ENCODE data around the gene KRT27.
A peak's percentile ranks its signal among the peaks of the same experiment; 100 is the strongest.

Gene KRT27

DNA sequence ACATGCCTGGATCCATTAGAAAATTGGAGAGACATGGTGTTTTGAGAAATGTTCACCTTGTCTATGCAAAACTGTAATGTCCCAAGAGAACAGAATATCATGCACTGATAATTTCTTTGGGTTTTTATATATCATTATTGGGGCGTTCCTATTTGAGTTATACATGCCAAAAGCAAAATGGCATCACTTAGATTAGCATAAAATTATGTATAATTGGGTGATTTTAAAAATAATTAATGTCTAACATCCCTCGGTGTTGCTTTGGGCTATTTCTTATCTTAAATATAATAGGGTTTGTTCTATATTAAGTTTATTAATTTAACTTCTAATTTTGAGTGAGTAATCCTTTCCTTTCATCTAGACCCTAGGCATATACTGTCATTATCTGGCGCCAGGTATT is 17.5 kb upstream of the KRT27 start, which contains the start of gene KRT28:
TSS of gene KRT28 (minus strand) at position 101 of the 400 bp plus-strand sequence. CDS start at position 35, 66 bp downstream.
- no peak for TF ChIP-seq CTCF (IDR thresholded peaks at IDR 0.05; ENCODE audit: control extremely low read depth, extremely low read depth, low read depth, missing control alignments)
- POLR2A ChIA-PET, result no interaction called here
- CTCF ChIA-PET, result no interaction called here
- DNase-seq (ENCODE audit: extremely low spot score), result no peak

GRCh38 chr17:40796846-40797245 is 14.5 kb upstream of the KRT27 start:
- ChIA-PET CTCF (interaction anchor here (1.0 to 1.8 kb wide), 2 partner anchors 9 to 866 kb away, joined by 3 to 9 read pairs; no protein-coding TSS in a partner anchor), POLR2A (no interaction called here)
- no peak for TF ChIP-seq CTCF (IDR thresholded peaks at IDR 0.05; ENCODE audit: control extremely low read depth, extremely low read depth, low read depth, missing control alignments)
- DNase-seq (ENCODE audit: extremely low spot score), result no peak

GRCh38 chr17:40795019-40795667 is 12.8 kb upstream of the KRT27 start:
- no peak for DNase-seq (ENCODE audit: extremely low spot score)
- TF ChIP-seq CTCF (IDR thresholded peaks at IDR 0.05; ENCODE audit: control extremely low read depth, extremely low read depth, low read depth, missing control alignments), result no peak
- ChIA-PET POLR2A (interaction anchor here (0.6 kb wide), 1 partner anchor 86 kb away, joined by 3 read pairs; no protein-coding TSS in a partner anchor), CTCF (interaction anchor here (0.7 to 1.8 kb wide), 2 partner anchors 9 to 11 kb away, joined by 3 to 9 read pairs; no protein-coding TSS in a partner anchor)

DNA sequence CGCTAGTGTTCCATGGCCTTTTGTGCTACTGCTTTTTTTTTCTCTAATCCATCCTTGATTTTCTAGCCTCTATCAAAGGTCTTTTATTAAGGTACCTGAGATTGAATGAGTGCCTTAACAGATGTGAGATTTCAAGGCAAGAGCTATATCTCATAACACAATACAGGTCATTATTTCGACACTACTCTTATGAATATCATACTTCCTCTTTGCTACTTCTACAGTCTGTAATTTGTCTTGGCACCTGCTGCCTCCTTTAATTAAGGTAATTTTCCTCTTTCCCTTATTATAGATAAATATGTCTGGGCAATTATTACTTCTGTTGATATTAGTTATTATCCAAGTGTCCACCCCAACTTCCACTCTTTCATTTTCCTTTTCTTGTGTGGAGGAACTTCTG is 12.1 kb upstream of the KRT27 start:
- TF ChIP-seq CTCF (IDR thresholded peaks at IDR 0.05; ENCODE audit: control extremely low read depth, extremely low read depth, low read depth, missing control alignments), result no peak
- no peak for DNase-seq (ENCODE audit: extremely low spot score)
- ChIA-PET CTCF (interaction anchor here (1.4 kb wide), 1 partner anchor 9 kb away, joined by 7 read pairs; no protein-coding TSS in a partner anchor), POLR2A (no interaction called here)

DNA sequence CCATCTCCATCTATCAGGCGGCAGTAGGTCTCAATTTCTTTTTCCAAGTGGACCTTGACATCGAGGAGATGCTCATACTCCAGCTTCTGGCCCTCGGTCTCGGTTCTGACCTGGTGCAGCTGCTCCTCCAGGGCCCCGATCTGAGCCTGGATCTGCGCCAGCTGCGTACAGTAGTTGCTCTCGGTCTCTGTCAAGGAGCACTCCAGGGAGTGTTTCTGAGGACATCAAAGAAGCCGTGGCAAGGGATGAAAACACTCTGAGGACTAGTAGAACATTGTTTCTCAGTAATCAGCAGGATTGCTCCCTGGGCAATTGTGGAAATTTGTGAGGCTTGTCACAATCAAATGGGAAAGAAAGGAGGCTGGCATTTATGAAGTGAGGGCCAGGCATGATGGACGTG is 11.5 kb upstream of the KRT27 start:
- TF ChIP-seq CTCF (IDR thresholded peaks at IDR 0.05; ENCODE audit: control extremely low read depth, extremely low read depth, low read depth, missing control alignments), result no peak
- ChIA-PET CTCF (interaction anchor here (1.3 to 1.4 kb wide), 2 partner anchors 10 to 755 kb away, joined by 3 to 7 read pairs; no protein-coding TSS in a partner anchor), POLR2A (no interaction called here)
- no peak for DNase-seq (ENCODE audit: extremely low spot score)

- TF ChIP-seq CTCF (IDR thresholded peaks at IDR 0.05; ENCODE audit: control extremely low read depth, extremely low read depth, low read depth, missing control alignments), result peak; percentile 41
- POLR2A ChIA-PET, result no interaction called here
- CTCF ChIA-PET, result interaction anchor here (1.0 to 2.9 kb wide), 5 partner anchors 10 to 871 kb away, joined by 3 to 11 read pairs (median 5); partner anchors contain the start of genes IGFBP4 and KRT27
- DNase-seq (ENCODE audit: extremely low spot score), result no peak
Measured at GRCh38 chr17:40791787-40792436, 9.6 kb upstream of the KRT27 start.

All from GM10248 (cell line).